ENCODE measurements around the gene RPUSD3. TPM values are rescaled to one million over a fixed set of nuclear protein-coding genes. Genes with fewer than 3 reads are reported as not detected.
A peak's percentile ranks its signal among the peaks of the same experiment; 100 is the strongest.

RPUSD3 gene
- total and polyA plus RNA-seq, 3 experiments from 2014 or later, result 51.8 to 77.6 (median 74.3) TPM

DNA sequence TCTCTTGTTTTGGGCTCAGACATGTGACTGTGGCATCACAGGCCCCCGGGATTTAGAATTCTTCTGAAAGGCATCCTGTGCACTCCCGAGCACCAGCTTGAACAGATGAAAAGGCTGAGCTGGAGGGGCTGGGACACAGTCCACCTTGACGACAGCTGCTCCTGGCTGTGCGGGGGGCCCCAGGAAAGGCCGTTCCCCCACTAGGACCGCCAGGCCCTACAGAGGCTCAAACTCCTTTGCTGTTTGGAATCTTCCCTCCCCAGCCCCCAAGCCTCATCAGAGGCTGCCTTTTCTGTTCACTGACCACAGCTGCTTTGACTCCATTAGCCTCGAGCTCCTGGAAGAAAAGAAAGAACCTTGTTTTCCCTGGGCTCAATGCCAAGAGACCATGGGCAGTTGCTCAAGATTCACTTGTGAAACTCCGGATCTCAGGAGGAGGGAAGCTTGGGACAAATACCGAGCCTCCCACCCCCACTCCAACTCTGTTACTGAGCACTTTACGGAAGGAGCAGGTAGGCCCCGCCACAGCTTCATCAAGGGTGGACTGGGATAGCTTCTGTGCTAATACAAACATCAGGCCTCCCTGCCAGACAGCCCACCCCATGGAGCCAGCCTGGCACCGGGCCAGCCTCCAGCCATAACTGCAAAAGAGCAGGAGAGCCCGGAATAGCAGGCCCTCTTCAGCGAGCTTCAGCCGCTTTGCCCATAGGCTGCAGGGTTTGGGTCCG is 20.6 kb upstream of the RPUSD3 start:
- DNase-seq, result no peak
- no peaks in the 10 kb centered on the region for H3K36me3 Mint-ChIP-seq
- no peaks in the 10 kb centered on the region for H3K36me3 ChIP-seq (ENCODE audit: insufficient read depth, low read length)
- peaks cover 0 to 6% (median 1%) of the 10 kb centered on the region in 3 donors for H3K4me1 Mint-ChIP-seq
- no peak overlapping the region for H3K27ac ChIP-seq (ENCODE audit: low read depth, low read length)
- no peak overlapping the region for H3K27ac Mint-ChIP-seq
- H3K27me3 Mint-ChIP-seq, result peaks cover 10 to 14% of the 10 kb centered on the region in 2 donors
- H3K9me3 Mint-ChIP-seq, result no peaks in the 10 kb centered on the region
- ChIA-PET POLR2A (no interaction called here), CTCF (interaction anchor here (0.8 kb wide), 1 partner anchor 82 kb away, joined by 3 read pairs; no protein-coding TSS in a partner anchor)
- H3K4me1 ChIP-seq (ENCODE audit: insufficient read depth, low read length), result no peaks in the 10 kb centered on the region
- no peaks in the 10 kb centered on the region for H3K9me3 ChIP-seq (ENCODE audit: low read length)
- no peak overlapping the region for H3K4me3 Mint-ChIP-seq
- no peak overlapping the region for H3K4me3 ChIP-seq (ENCODE audit: low read length)
- no peaks in the 10 kb centered on the region for H3K27me3 ChIP-seq (ENCODE audit: insufficient read depth, low read length, poor library complexity, severe bottlenecking)

DNA sequence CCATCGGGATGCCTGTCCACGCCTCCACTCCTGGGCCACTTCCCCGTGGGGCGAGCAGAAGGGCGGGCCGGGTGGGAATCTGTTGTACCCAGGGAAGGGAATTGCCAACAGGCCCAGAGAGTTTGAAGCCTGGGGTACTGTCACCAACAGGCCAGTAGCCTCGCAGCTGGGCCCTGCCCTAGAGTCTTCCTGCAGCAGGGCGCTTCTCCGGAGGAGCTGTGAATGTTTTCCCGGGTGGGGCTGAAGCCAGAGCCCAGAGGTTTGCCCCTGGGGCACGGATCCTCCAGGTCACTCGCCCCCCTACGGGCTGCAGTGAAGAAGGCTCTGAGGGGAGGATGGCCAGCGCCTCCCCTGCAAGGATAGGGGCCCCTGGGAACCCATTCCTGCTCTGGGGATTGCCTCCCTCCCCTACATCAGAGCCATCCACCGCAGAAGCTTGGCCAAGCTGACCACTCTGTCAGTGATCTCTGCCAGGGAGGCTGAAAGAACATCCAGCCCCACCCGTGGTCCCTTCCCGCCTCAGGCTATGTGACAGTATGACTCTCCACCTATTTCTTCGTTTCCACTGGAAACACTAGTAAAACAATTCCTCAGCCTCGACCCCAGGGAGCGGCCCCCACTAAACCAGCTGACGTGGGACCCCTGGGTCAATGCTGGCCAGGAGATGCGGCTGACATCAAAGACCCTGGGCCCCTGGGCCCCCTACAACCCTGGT is 19.4 kb upstream of the RPUSD3 start:
- no peak for DNase-seq
- no peaks in the 10 kb centered on the region for H3K9me3 Mint-ChIP-seq
- H3K4me3 Mint-ChIP-seq, result no peak overlapping the region
- peaks cover 10 to 13% of the 10 kb centered on the region in 2 donors for H3K27me3 Mint-ChIP-seq
- ChIA-PET CTCF (no interaction called here), POLR2A (no interaction called here)
- no peaks in the 10 kb centered on the region for H3K36me3 ChIP-seq (ENCODE audit: insufficient read depth, low read length)
- H3K27ac Mint-ChIP-seq, result peak overlapping the region in 1 of 8 donors; percentile 33
- no peak overlapping the region for H3K4me3 ChIP-seq (ENCODE audit: low read length)
- no peak overlapping the region for H3K27ac ChIP-seq (ENCODE audit: low read depth, low read length)
- no peaks in the 10 kb centered on the region for H3K27me3 ChIP-seq (ENCODE audit: insufficient read depth, low read length, poor library complexity, severe bottlenecking)
- no peaks in the 10 kb centered on the region for H3K4me1 ChIP-seq (ENCODE audit: insufficient read depth, low read length)
- peaks cover 0 to 6% (median 1%) of the 10 kb centered on the region in 3 donors for H3K4me1 Mint-ChIP-seq
- H3K9me3 ChIP-seq (ENCODE audit: low read length), result no peaks in the 10 kb centered on the region
- H3K36me3 Mint-ChIP-seq, result no peaks in the 10 kb centered on the region

DNA sequence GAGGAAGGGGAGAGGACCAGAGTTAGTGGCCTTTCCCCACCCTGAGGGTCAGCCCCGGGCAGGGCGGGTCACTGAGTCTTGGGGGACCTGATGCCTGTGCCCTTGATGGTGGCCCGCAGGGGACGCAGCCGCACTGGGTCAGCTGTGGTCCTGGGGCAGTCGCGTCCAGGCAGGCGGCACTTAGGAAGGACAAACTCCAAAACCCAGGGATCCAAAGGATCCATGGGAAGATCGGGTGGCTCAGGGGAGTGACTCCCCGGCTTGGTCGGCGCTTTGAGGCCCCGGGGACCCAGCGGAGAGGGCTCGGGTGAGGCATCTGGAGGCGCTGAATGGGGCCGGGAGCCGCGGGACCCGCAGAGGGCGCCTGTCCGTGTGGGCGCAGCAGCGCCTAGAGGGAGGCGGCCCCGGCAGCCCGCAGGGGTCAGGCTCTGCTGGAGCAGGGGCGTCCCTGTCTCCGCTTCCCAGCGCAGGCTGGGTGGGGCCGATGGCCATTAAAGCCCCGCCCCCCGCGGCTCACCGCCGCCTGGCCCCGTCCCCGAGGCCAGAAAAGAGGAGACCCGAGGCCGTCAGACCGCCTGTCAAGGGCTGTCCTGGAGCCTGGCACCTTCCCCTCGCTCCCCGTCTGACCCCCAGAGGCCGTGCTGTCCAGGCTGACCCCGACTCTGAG is 18.7 kb upstream of the RPUSD3 start:
- no peaks in the 10 kb centered on the region for H3K36me3 Mint-ChIP-seq
- Histone ChIP-seq H3K4me3 (ENCODE audit: low read length) (no peak overlapping the region), H3K27me3 (ENCODE audit: insufficient read depth, low read length, poor library complexity, severe bottlenecking) (no peaks in the 10 kb centered on the region), H3K27ac (ENCODE audit: low read depth, low read length) (no peak overlapping the region), H3K36me3 (ENCODE audit: insufficient read depth, low read length) (no peaks in the 10 kb centered on the region), H3K4me1 (ENCODE audit: insufficient read depth, low read length) (no peaks in the 10 kb centered on the region), H3K9me3 (ENCODE audit: low read length) (no peaks in the 10 kb centered on the region)
- peaks cover 10 to 11% of the 10 kb centered on the region in 2 donors for H3K27me3 Mint-ChIP-seq
- H3K4me1 Mint-ChIP-seq, result peaks cover 0 to 6% (median 1%) of the 10 kb centered on the region in 3 donors
- H3K4me3 Mint-ChIP-seq, result peak overlapping the region in 2 of 7 donors; percentile 28 to 29
- CTCF ChIA-PET, result no interaction called here
- POLR2A ChIA-PET, result no interaction called here
- no peak overlapping the region for H3K27ac Mint-ChIP-seq
- peak in 1 of 5 donors; percentile 8 for DNase-seq
- H3K9me3 Mint-ChIP-seq, result no peaks in the 10 kb centered on the region

DNA sequence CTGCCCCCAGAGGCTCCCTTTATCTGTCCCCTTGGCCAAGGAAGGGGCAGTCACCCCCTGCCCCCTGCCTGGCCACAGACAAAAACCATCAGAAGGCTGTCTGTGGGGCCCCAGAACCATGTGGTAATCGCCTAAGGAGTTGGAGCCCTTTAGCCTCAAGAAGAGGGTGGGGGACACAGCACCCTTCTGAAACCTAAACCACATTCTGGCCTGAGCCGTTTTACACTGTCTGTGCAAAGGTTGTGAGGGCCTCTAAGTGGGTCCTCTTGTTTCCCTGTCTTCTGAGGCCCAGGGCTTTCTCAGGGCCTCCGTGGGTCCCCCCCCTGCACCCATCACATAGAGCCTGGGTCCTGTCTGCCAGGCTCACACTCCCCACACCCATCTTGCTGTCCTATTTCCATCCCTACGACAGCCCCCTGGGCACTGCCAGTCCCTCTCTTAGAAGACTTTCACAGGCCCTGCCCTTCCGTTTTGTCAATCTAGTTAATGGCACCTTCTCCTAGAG is 17.9 kb upstream of the RPUSD3 start:
- Histone ChIP-seq H3K4me3 (ENCODE audit: low read length) (no peak overlapping the region), H3K36me3 (ENCODE audit: insufficient read depth, low read length) (no peaks in the 10 kb centered on the region), H3K27me3 (ENCODE audit: insufficient read depth, low read length, poor library complexity, severe bottlenecking) (no peaks in the 10 kb centered on the region), H3K9me3 (ENCODE audit: low read length) (no peaks in the 10 kb centered on the region), H3K27ac (ENCODE audit: low read depth, low read length) (no peak overlapping the region), H3K4me1 (ENCODE audit: insufficient read depth, low read length) (no peaks in the 10 kb centered on the region)
- CTCF ChIA-PET, result no interaction called here
- H3K27ac Mint-ChIP-seq, result no peak overlapping the region
- POLR2A ChIA-PET, result no interaction called here
- DNase-seq, result no peak
- H3K9me3 Mint-ChIP-seq, result no peaks in the 10 kb centered on the region
- H3K4me1 Mint-ChIP-seq, result peaks cover 0 to 6% (median 1%) of the 10 kb centered on the region in 3 donors
- H3K4me3 Mint-ChIP-seq, result peak overlapping the region in 1 of 7 donors; percentile 5
- H3K27me3 Mint-ChIP-seq, result peaks cover 10 to 11% of the 10 kb centered on the region in 2 donors
- no peaks in the 10 kb centered on the region for H3K36me3 Mint-ChIP-seq

DNA sequence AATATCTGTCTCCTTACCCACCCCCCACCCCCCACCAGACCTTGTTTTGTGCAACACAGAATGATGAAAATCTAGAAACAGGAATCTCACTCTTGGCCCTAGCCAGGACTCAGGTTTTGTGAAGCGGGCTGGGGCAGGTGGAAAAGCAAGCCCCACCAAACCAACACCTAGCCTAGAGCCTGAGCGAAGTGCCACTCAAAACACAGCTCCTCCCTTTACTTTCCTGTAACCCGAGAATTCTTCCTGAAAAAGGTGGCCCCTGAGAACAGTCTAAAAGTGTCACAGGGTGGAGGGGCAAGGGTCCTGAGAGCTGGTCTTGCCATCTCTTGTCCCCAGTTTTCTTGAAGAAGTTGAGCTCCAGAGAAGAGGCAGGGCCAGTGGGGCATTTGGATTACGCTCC is 17.4 kb upstream of the RPUSD3 start:
- Histone ChIP-seq H3K36me3 (ENCODE audit: insufficient read depth, low read length) (no peaks in the 10 kb centered on the region), H3K4me1 (ENCODE audit: insufficient read depth, low read length) (no peaks in the 10 kb centered on the region), H3K4me3 (ENCODE audit: low read length) (no peak overlapping the region), H3K27me3 (ENCODE audit: insufficient read depth, low read length, poor library complexity, severe bottlenecking) (no peaks in the 10 kb centered on the region), H3K27ac (ENCODE audit: low read depth, low read length) (no peak overlapping the region), H3K9me3 (ENCODE audit: low read length) (no peaks in the 10 kb centered on the region)
- Mint-ChIP-seq H3K27me3 (peaks cover 10 to 11% of the 10 kb centered on the region in 2 donors), H3K4me3 (no peak overlapping the region), H3K36me3 (no peaks in the 10 kb centered on the region), H3K9me3 (no peaks in the 10 kb centered on the region), H3K4me1 (peaks cover 0 to 6% (median 1%) of the 10 kb centered on the region in 3 donors), H3K27ac (no peak overlapping the region)
- POLR2A ChIA-PET, result no interaction called here
- DNase-seq, result no peak
- CTCF ChIA-PET, result no interaction called here

DNA sequence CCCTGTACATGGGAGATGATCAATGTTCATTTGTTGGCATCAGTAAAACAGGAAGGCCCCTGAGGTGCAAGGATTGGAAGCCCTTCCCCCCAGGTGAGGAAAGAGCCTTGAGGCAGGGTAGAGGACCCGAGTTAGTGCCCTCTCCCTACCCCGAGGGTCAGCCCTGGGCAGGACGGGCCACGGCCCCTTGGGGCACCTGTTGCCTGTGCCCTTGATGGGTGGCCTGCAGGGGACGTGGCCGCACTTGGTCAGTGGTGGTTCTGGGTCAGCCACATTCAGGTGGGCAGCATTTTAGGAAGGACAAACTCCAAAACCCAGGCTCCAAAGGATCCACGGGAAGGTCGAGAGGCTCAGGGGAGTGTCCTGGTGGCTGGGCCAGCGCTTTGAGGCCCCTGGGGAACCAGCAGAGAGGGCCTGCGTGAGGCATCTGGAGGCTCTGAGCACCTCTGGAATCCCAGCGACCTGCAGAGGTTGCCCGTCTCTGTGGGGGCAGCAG is 15.8 kb upstream of the RPUSD3 start:
- Histone ChIP-seq H3K4me3 (ENCODE audit: low read length) (no peak overlapping the region), H3K36me3 (ENCODE audit: insufficient read depth, low read length) (no peaks in the 10 kb centered on the region), H3K4me1 (ENCODE audit: insufficient read depth, low read length) (no peaks in the 10 kb centered on the region), H3K27ac (ENCODE audit: low read depth, low read length) (no peak overlapping the region), H3K9me3 (ENCODE audit: low read length) (no peaks in the 10 kb centered on the region), H3K27me3 (ENCODE audit: insufficient read depth, low read length, poor library complexity, severe bottlenecking) (no peaks in the 10 kb centered on the region)
- H3K9me3 Mint-ChIP-seq, result no peaks in the 10 kb centered on the region
- peaks cover 0 to 6% (median 4%) of the 10 kb centered on the region in 3 donors for H3K4me1 Mint-ChIP-seq
- H3K27ac Mint-ChIP-seq, result no peak overlapping the region
- no peaks in the 10 kb centered on the region for H3K36me3 Mint-ChIP-seq
- ChIA-PET CTCF (no interaction called here), POLR2A (no interaction called here)
- H3K27me3 Mint-ChIP-seq, result peaks cover 10 to 13% of the 10 kb centered on the region in 2 donors
- DNase-seq, result no peak
- H3K4me3 Mint-ChIP-seq, result no peak overlapping the region

DNA sequence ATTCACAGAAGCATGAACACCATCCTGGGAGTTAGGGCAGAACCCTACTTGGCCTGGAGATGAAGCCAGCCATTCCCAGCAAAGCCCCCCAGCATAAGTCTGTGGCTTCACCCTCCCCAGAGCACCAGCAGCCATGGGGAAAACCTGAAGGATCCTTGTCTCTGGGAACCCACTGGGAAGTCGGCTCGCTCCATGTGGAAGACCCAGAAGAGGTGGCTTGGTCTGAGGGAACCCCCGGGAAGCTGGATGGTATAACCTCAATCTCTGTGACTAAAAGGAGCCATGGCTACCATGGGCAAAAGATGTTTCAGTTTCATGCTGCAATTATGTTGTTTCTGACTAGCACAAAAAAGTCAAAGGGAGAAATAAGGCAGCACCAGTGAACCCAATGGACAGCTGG is 11.8 kb upstream of the RPUSD3 start:
- no peaks in the 10 kb centered on the region for H3K27me3 ChIP-seq (ENCODE audit: insufficient read depth, low read length, poor library complexity, severe bottlenecking)
- H3K36me3 Mint-ChIP-seq, result no peaks in the 10 kb centered on the region
- ChIA-PET POLR2A (no interaction called here), CTCF (no interaction called here)
- H3K36me3 ChIP-seq (ENCODE audit: insufficient read depth, low read length), result no peaks in the 10 kb centered on the region
- H3K27me3 Mint-ChIP-seq, result peaks cover 4 to 13% of the 10 kb centered on the region in 2 donors
- no peak overlapping the region for H3K27ac ChIP-seq (ENCODE audit: low read depth, low read length)
- H3K4me1 ChIP-seq (ENCODE audit: insufficient read depth, low read length), result no peaks in the 10 kb centered on the region
- H3K9me3 Mint-ChIP-seq, result no peaks in the 10 kb centered on the region
- H3K27ac Mint-ChIP-seq, result no peak overlapping the region
- H3K4me3 ChIP-seq (ENCODE audit: low read length), result no peak overlapping the region
- no peak for DNase-seq
- no peaks in the 10 kb centered on the region for H3K9me3 ChIP-seq (ENCODE audit: low read length)
- H3K4me1 Mint-ChIP-seq, result peaks cover 3 to 11% (median 11%) of the 10 kb centered on the region in 3 donors
- H3K4me3 Mint-ChIP-seq, result no peak overlapping the region
